ENCODE measurements around the gene SPATA6.

SPATA6 gene

DNA sequence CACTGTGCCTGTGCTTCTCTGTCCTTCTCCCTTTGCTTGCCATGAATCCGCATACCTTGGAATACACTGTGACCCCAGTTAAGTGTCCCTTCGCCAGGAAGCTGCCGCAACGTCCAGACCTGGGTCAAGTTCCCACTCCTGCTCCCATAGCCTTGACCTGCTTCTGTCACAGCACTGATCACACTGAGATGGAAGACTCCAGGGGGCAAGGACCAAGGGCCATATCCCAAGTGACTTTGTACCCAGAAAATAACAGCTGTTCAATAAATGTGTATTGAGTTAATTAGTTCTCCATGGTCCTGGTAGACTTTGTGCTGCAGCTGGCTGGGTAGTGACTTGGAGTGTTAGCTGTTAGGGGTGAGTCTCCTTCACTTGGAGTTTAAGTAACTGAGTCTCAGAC is 223.6 kb downstream of the SPATA6 start:
- no peak for DNase-seq

DNA sequence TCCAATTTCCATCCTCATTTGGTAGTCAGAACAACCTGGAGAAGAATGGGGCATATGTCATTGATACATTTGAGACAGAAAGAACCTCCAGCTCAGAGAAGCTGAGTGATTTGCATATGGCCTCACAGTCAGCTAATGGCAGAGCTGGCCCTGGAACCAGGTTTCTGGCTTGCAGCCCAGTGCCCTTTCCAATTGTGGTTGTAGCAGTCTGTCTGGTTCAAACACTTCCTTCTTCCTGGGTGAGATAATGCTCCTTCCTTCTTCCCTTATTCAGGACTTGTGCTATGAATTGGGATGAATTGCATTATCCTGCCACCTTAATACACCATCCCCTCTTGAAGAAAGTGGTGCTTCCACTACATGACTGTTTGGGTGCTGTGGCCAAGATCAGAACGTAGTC is 225.3 kb downstream of the SPATA6 start:
- no peak for DNase-seq
